GM21723 (cell line): Measurements from ENCODE around the gene EPHB2.
"Not testable (repeated sequence)": the region's sequence is repeated elsewhere in the genome, so short reads cannot be mapped to it uniquely, and the experiment has no call there.

Experiments
- ATAC-seq: cut with Tn5 transposase; IDR thresholded peaks from one replicate; pipeline ENCODE4 v1.9.1; 2021; ENCODE audit warnings: mild to moderate bottlenecking, moderate library complexity; ENCODE audit not compliant: unreplicated experiment

EPHB2 gene

DNA sequence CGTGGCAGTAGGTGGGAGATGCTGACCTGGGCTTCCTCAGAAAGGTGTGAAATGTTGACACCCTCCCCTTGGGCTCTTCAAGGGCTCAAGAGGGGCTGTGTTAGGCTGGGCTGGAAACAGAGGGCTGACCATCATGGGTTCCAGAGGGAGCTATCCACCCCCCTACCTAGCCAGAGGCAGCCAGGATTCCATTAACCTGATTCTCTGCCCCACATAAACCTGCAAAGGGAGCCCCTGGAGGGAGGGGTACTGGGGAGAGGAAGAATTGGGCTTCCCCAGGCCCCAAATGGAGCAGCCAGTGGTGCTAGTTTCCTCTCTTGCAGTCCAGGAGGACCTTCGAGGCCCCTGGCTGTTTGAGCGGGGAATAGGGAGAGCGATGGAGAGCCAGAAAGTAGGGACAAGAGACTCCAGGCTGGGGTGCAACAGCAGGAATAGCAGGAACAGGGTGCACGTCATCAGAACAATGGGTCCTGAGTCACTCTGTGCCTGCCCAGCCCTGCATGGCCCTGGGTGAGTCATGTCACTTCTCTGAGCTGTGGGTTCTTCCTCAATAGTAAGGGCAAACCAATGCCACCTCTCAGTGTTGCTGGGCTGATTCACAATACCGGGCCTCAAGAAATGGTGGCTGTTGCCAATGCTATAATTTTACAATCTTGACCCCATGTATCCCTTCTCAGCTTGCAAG lies 121.2 kb downstream of the EPHB2 start:
- no peak for ATAC-seq

DNA sequence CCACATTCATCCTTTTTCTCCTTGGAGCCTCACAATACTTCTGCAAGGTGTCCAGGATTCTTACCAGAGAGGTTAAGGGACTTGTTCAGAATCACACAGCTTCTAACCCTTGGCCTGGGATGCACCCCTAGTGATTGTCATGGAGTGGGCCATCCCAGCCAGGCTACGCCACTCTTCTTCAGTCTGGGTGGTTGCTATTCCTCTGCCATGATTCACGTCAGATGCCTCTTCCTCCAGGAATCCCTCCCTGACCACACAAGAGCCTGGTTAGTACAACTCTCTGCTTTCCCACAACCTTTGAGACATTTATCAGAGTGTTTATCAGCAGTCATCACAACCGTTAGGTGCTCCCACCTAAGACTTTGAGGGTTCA lies 121.8 kb downstream of the EPHB2 start:
- ATAC-seq, result no peak

DNA sequence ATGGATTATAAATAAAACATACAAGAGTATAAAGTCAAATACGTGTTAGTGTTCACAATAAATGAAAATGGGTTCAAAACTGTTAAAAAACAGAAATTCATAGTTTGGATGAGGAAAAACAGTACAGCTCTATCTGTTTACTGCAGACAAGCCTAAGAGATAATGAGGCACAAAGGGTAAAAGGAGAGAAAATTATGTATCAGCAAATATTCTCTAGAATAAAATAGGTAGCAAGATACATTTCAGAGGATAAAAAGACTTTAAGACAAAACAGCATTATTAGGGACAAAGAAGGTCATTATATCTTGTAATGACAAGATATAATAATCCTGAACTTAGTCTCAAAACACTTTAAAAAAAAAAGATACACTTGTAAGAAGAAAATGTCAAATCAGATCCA lies 123.1 kb downstream of the EPHB2 start:
- ATAC-seq, result no peak

DNA sequence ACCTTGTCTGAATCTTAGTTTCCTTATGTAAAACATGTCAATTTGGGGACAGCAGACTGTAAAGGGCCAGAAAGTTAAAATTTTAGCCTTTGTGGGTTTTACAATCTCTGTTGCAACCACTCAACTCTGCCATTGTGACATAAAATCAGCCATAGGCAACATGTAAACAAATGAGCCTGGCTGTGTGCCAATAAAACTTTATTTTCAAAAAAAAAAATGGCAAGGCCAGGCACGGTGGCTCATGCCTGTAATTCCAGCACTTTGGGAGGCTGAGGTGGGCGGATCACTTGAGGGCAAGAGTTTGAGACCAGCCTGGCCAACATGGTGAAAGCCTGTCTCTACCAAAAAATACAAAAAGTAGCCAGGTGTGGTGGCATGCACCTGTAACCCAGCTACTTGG lies 123.8 kb downstream of the EPHB2 start:
- ATAC-seq, result not testable (repeated sequence)

DNA sequence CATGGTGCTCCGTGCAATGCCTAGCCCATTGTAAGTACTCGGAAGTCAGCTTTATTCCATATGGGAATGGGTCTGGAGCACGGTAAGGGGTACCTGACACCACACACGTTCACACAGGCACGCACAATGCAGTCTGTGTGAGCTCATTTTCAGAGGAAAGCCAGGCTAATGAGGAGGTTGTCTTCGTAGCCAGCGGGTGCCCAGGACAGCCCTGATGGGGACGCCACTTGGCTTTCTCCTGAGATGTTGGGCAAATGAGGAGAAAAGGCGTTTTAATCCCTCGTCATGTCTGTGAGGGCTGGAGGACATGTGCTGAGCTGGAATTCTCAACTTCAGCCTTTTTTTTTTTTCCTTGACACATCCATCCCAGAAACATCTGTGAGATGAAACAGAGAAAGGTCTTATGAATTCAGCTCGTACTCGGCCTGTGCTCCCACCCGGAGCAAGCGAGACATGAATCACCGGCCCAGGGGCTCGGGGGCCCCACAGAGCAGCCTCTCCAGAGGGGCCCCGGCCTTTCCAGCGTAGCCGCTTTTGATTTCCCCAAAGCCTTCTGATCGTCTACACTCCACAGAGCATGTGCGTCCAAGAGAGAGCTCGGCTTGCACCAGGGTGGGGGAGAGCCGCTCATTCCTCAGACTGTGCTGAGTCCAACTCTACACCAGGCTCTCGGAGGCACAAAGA lies 125.1 kb downstream of the EPHB2 start:
- ATAC-seq, result no peak

DNA sequence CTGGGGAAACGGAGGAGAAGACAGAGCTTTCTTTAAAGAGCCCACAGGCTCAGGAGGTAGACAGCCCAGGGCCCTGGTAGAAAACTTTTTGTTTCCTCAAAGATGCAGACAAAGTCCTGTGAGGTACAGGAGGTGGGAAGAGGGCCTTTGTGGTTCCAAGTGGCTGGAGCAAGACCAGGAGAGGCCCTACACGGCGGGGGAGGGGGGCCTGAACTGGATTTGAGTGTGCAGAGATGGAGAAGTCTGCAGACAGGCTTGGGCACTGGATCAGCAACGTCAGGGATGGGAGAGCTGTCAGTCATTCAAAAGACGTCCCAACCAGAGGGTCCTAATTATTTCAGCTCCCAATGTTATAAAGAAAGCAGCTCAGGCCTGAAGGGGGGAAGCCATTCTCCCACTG lies 126.2 kb downstream of the EPHB2 start:
- no peak for ATAC-seq

DNA sequence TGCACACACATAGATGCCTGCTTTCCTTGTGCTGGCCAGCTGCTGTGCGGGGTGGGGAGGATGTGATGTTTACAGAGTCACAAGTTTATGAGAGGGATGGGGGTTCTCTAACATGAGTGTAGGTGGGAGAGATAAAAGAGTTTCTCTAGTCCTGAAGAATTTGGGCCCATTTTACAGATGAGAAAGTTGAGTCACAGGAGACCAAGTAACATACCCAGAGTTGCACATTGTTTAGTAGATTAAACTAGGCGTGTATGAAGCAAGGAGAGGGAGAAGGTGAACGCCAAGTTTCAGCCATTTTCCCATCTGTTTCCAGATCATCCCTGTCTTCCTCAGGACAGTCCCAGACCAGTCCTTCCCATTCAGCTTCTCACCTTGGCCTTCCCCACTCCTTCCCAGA lies 126.7 kb downstream of the EPHB2 start:
- ATAC-seq, result no peak

DNA sequence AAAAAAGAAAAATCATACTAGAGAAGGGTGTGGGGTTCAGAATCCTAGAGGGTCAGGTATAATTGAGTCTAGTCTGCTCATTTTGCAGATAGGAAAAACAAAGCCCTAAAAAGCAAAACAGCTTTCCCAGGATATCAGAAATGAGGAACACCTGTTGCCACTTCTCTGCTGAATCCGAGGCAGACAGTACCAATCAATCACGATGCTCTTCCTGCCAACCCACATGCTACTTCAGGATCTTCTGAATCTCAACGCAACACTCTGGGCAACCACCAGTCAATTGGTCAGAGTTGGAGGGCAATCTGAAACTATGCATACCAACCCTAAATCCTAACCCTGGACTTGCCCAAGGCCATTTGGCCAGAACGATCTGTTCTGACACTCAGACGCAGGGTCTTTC lies 128.3 kb downstream of the EPHB2 start:
- no peak for ATAC-seq

DNA sequence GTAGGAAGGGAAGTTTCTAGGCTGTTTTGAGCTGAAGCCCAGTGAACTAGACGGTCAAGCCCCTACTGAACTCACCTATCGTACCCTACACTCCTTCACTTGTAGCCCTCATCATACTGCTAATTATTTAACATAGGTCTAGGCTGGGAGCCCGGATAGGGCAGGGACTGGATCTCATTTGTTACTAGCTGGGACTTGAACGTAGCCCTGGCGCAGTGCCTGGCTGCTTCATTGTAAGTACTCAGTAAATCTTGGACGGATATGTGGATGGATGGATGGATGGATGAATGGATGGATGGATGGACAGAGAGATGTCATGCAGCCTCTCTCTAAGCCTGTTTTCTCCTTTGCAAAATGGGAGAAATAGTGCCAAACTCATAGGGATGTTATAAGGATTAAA lies 129.2 kb downstream of the EPHB2 start:
- ATAC-seq, result no peak

DNA sequence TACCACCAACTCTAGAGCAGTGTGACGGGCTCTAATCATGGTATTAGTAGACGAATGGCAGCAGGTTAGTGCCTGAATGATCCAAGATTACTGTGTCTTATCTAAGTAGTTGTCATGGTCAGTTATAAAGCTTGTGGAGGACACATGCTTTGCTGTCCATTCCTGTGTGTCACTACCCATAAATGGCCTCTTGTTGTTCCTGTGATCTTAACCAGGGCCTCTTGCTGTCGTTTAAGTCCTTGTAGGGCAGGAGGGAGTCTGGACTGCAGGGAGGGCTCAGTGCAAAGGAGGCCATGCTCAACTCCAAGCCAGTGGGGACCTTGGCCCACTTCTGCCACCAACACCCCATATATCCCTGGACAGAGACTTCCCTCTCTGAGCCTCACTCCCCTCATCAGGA lies 130.5 kb downstream of the EPHB2 start:
- no peak for ATAC-seq

DNA sequence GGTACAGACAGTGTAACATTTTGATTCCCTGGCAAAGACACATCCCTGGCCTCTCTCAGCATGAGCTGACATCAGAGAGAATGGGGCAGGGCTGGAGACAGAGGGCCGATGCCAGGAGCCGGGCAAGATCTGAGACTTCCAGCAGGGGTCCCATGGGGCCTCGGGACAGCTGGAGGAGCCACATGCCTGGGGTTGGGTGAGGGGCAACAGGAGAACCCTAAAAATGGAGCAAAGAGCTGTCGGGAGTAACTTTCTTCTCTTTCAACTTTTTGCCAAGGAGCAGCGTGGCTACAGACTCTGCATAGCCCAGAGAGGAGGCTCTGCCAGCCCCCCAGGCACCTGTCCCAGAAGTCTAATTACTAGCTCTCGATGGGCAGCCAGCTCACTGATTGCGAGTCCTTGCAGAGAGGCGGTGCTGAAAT lies 131.2 kb downstream of the EPHB2 start:
- ATAC-seq, result no peak

DNA sequence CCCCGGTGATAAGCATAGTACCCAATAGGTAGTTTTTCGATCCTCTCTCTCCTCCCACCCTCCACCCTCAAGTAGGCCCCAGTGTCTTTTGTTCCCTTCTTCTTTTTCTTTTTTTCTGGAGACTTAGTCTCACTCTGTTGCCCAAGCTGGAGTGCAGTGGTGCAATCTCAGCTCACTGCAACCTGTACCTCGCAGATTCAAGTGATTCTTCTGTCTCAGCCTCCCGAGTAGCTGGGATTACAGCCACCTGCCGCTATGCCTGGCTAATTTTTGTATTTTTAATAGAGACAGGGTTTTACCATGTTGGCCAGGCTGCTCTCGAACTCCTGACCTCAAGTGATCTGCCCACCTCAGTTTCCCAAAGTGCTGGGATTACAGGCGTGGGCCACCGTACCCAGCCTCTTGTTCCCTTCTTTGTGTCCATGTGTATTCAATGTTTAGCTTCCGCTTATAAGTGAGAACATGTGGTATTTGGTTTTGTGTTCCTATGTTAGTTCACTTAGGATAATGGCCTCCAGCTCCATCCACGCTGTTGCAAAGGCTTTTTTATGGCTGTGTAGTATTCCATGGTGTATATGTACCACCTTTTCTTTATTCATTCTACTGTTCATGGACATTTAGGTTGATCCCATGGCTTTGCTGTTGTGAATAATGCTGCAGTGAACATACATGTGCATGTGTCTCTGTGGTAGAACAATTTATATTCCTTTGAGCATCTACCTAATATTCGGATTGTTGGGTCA lies 133.0 kb downstream of the EPHB2 start:
- not testable (repeated sequence) for ATAC-seq

DNA sequence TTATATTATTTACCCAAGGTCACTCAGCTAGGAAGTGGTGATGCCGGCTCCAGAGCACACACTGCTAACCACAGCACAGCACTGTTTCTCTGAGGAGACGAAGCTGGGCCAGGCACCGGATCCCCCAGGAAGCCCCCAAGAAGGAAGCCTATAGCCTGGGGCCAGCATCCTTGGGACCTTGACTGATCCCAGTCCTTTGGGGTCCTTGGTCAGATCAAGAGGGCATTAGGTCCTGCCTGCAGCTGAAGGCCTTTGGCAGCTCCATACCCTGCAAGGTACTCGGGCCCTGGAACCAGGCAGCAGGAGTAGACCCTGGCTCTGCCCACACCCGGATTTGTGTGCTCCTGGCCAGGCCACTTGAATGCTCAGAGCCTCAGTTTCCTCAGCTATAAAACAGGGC lies 134.0 kb downstream of the EPHB2 start:
- no peak for ATAC-seq

DNA sequence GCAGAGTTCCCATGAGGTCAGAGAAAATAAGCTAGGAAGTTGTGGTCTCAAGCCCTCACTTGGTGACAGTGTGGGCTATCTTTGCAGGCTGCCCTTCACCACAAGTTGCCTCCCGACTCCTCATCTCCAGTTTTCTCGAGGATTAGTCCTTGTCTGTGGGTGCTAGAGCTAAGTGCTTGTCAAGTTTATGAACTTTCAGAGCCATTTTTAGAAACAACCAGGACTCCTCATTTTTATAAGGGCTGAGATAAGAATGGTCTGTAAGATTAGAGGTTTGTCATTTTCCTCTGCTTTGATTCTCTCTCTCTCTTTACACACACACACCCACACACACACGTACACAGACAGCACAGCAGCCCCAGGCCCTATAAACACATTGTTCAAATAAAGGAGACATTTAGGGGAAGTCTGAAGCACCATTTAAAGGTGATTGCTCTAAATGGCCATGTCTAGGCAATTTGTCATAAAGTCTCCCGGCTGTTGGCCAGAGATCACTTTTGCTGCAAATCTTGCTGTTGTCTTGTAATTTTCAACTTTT lies 134.8 kb downstream of the EPHB2 start:
- no peak for ATAC-seq

DNA sequence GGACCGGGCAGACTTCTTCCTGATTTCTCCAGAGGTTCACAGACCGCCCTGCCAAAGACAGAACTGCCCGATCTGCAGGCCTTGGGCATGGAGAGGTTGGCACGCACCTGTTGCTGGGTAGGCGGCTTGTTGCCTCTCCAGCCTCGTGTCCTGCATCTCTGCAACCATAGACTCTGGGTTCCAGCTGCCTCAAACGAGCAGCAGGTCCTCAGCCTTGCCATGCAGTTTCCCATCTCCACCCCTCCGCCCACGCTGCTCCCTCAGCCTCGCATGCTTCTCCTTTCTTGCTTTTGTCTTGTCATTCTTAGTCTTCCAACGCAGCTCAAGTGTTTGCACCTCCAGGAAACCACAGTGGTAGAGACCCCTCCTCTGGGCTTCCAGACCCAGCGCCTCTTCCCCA lies 135.8 kb downstream of the EPHB2 start:
- no peak for ATAC-seq

DNA sequence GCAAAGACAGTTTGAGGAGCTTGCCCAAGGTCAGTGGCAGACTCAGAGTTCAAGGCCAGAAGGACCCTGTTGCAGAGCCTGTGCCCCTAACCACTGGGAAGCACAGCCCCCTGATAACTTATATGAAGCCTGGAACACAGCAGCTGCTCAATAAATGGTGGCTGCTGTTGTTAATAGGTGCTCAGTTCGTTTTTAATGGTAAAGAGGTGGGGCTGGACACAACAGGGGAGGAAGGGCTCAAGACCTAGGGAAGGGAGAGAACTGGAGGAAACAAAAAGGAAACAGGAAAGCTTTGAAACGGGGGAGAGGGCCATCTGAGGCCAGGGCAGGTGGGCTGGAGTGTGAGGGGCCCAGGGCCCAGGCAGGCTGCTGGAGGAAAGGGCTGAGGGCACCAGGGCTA lies 136.6 kb downstream of the EPHB2 start:
- no peak for ATAC-seq

DNA sequence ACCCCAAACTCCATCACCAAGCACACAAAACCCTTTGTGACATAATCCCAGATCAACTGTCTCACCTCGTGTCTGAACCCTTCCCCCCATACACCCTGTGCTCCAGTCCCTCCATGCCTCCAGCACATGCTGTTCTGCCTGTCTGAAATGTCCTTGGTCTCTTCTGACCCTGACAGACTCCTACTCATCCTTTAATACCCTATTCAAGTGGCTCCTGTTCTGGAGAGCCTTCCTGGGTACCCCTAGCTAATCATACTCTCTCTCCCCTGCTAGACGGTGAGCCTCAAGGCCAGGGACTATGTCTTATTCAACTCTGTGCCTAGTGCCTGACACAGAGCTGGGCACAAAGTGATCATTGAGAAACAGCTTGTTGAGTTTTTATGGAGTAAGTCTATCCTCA lies 137.1 kb downstream of the EPHB2 start:
- no peak for ATAC-seq

DNA sequence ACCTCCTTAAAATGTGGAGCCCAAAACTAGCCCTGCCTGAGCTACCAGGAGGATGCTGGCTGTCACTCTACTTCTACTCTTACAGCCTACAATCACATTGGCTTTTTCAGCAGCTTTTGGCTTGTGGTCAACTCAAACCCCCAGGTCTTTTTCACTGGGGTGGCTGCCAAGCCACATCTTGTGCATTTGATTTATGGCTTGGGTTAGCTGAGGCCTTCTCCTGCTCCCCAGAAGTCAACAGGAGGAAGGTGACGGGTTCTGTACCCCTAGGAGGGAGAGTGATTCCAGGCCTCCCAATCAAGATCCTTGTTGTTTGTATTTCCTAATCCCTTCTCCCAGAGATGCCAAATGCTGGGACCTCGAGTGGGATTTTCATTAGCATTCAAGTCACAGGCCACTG lies 137.8 kb downstream of the EPHB2 start:
- no peak for ATAC-seq

DNA sequence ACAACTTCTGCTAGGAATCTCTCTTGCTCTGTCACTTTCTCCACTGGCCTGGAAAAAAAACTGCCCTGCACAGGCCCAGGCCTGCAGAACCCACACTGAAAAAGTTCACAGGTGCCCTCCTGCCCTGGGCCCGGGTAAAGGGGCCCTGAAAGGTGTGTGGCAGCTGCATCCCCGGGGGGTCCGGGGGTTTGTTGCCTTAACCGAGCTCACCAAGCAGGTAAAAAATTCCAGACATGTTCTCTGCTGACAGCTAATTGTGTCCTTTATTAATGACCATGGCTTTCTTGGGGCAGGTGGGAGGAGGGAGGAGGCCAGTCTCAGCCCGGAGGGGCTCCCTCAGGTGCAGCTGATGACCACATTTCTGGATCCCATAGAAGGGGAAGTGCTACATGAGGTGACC lies 139.1 kb downstream of the EPHB2 start:
- no peak for ATAC-seq

DNA sequence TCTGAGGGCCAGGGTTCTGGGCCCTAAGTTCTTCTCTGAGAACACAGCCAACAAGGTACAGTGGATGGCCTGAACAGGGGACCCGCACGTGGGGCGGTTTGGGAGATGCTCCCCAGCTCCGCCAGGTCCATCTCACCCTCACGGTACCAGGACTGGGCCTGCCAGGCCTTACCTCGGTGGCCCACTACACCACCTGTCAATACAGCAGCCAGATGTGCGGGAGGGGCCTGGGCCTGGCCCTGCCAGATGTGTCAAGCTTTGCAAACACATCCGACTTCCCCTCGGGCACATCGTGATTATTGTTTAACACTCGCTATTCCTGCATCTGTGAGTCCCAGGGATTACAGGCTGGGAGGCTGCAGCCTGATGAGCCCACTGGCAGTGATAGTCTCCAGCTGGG lies 139.6 kb downstream of the EPHB2 start:
- no peak for ATAC-seq

DNA sequence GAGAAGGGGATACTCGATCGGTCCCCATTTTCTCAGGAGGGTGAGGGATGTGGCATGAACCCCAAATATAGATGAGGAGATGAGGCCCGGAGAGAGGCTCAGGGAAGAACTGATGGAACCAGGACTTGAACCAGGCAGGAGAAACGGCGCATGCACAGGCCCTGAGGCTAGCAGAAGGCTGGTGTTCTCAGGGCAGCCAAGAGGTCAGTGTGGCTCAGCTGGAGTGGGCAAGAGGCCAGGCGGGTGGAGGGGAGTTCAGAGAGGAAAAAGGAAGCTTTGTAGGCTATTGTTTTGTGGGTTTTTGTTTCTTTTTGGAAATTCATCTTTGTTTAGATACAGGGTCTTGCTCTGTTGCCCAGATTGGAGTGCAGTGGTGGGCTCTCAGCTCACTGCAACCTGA lies 140.0 kb downstream of the EPHB2 start:
- no peak for ATAC-seq

DNA sequence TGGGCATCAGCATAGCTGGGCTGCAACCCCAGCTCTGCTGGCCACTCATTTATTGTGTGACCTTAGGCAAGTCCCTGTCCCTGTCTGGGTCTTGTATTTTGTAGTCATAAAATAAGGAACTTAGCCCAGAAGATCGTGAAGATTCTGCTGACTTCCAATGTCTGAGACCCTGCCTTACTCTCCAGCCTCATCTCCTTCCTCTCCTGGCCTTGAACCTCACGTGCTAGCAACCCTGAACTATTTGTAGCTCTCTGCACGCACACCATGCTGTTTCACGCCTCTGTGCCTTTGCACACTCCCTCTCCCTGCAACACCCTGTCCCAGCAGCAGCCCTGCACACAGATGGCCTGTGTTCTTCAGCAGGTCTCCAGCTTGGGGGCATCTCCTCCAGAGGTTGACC lies 140.9 kb downstream of the EPHB2 start:
- ATAC-seq, result no peak
